Mucosa of rectum (tissue), 2 donors: ENCODE results near the gene USF2.

Experiments
- H3K27ac ChIP-seq, 2 donors: one replicate each; pipeline ENCODE4 v1.7.0; 2013; ENCODE audit warnings: inconsistent platforms in 2 of 2, low read depth in 2 of 2, low read length in 2 of 2
- H3K27me3 ChIP-seq, 2 donors: one replicate each; pipeline ENCODE4 v1.7.0; 2013; ENCODE audit warnings: low read length in 2 of 2; ENCODE audit not compliant: control insufficient read depth in 2 of 2, insufficient read depth in 2 of 2
- H3K36me3 ChIP-seq, 2 donors: one replicate each; pipeline ENCODE4 v1.7.0; 2013; ENCODE audit warnings: low read length in 2 of 2; ENCODE audit not compliant: control insufficient read depth in 2 of 2, insufficient read depth in 2 of 2
- H3K4me1 ChIP-seq, 2 donors: one replicate each; pipeline ENCODE4 v1.7.0; 2013; ENCODE audit warnings: low read length in 2 of 2, mild to moderate bottlenecking in 1 of 2; ENCODE audit not compliant: control insufficient read depth in 2 of 2, insufficient read depth in 2 of 2
- H3K4me3 ChIP-seq, 2 donors: one replicate each; pipeline ENCODE4 v1.7.0; 2013; ENCODE audit warnings: low read length in 2 of 2
- H3K9ac ChIP-seq, 2 donors: one replicate each; pipeline ENCODE4 v1.7.0; 2013; ENCODE audit warnings: low read length in 2 of 2, low read depth in 1 of 2, mild to moderate bottlenecking in 1 of 2
- H3K9me3 ChIP-seq, 2 donors: one replicate each; pipeline ENCODE4 v1.7.0; 2013; ENCODE audit warnings: low read length in 2 of 2; ENCODE audit not compliant: control insufficient read depth in 2 of 2
- donor health status: healthy.
- donor health status: Normal muscosa, but diverticular disease.

Gene USF2

GRCh38 chr19:35254341-35255297 lies 14.1 kb upstream of the USF2 start:
- Histone ChIP-seq H3K36me3 (peaks cover 28 to 30% of the 10 kb centered on the region in 2 donors), H3K9me3 (no peaks in the 10 kb centered on the region), H3K27ac (no peak overlapping the region), H3K9ac (no peak overlapping the region), H3K27me3 (no peaks in the 10 kb centered on the region), H3K4me1 (peaks cover 7 to 9% of the 10 kb centered on the region in 2 donors), H3K4me3 (no peak overlapping the region)

GRCh38 chr19:35256566-35256965 lies 12.2 kb upstream of the USF2 start:
- Histone ChIP-seq H3K27me3 (no peaks in the 10 kb centered on the region), H3K4me3 (no peak overlapping the region), H3K9me3 (no peaks in the 10 kb centered on the region), H3K4me1 (no peaks in the 10 kb centered on the region), H3K36me3 (peaks cover 25 to 32% of the 10 kb centered on the region in 2 donors), H3K27ac (no peak overlapping the region), H3K9ac (no peak overlapping the region)

GRCh38 chr19:35257113-35257461 lies 11.7 kb upstream of the USF2 start:
- Histone ChIP-seq H3K9me3 (no peaks in the 10 kb centered on the region), H3K4me1 (no peaks in the 10 kb centered on the region), H3K9ac (no peak overlapping the region), H3K27me3 (no peaks in the 10 kb centered on the region), H3K4me3 (no peak overlapping the region), H3K36me3 (peaks cover 30 to 34% of the 10 kb centered on the region in 2 donors), H3K27ac (no peak overlapping the region)

GRCh38 chr19:35260694-35261304 lies 8.0 kb upstream of the USF2 start:
- Histone ChIP-seq H3K4me1 (no peaks in the 10 kb centered on the region), H3K36me3 (peaks cover 27 to 28% of the 10 kb centered on the region in 2 donors), H3K9me3 (no peaks in the 10 kb centered on the region), H3K4me3 (no peak overlapping the region), H3K9ac (no peak overlapping the region), H3K27me3 (no peaks in the 10 kb centered on the region), H3K27ac (no peak overlapping the region)

- Histone ChIP-seq H3K4me1 (peaks cover 0 to under 1% of the 10 kb centered on the region in 2 donors), H3K9me3 (no peaks in the 10 kb centered on the region), H3K27ac (no peak overlapping the region), H3K36me3 (peaks cover 27 to 30% of the 10 kb centered on the region in 2 donors), H3K9ac (no peak overlapping the region), H3K4me3 (no peak overlapping the region), H3K27me3 (no peaks in the 10 kb centered on the region)
Observed at GRCh38 chr19:35261356-35262100, 7.2 kb upstream of the USF2 start.

GRCh38 chr19:35262101-35262761 lies 6.5 kb upstream of the USF2 start:
- Histone ChIP-seq H3K36me3 (peaks cover 25 to 30% of the 10 kb centered on the region in 2 donors), H3K4me3 (no peak overlapping the region), H3K9me3 (no peaks in the 10 kb centered on the region), H3K27me3 (no peaks in the 10 kb centered on the region), H3K9ac (no peak overlapping the region), H3K27ac (no peak overlapping the region), H3K4me1 (peaks cover 5% of the 10 kb centered on the region in 2 donors)

- Histone ChIP-seq H3K36me3 (peaks cover 24 to 26% of the 10 kb centered on the region in 2 donors), H3K4me1 (peaks cover 5 to 8% of the 10 kb centered on the region in 2 donors), H3K27me3 (no peaks in the 10 kb centered on the region), H3K27ac (no peak overlapping the region), H3K4me3 (no peak overlapping the region), H3K9ac (no peak overlapping the region), H3K9me3 (no peaks in the 10 kb centered on the region)
Observed at GRCh38 chr19:35264268-35265125, 4.3 kb upstream of the USF2 start.

- peaks cover 10 to 13% of the 10 kb centered on the region in 2 donors for H3K4me1 ChIP-seq
- no peak overlapping the region for H3K9ac ChIP-seq
- H3K27ac ChIP-seq = no peak overlapping the region
- H3K4me3 ChIP-seq = no peak overlapping the region
- H3K36me3 ChIP-seq = peaks cover 22 to 27% of the 10 kb centered on the region in 2 donors
- H3K9me3 ChIP-seq = no peaks in the 10 kb centered on the region
- no peaks in the 10 kb centered on the region for H3K27me3 ChIP-seq
Observed at GRCh38 chr19:35265126-35265899, 3.4 kb upstream of the USF2 start.
